DOHH2 (cell line): ENCODE data around the gene NAPG.
"Not testable (repeated sequence)": the region's sequence is repeated elsewhere in the genome, so short reads cannot be mapped to it uniquely, and the experiment has no call there.

Experiments
- CTCF ChIP-seq: fragments of 200-600 bp; sonication (generic); IDR thresholded peaks from one replicate; pipeline ENCODE4 v1.5.1; 2014; ENCODE audit warnings: antibody characterized with exemption, mild to moderate bottlenecking, low read depth, low read length; ENCODE audit not compliant: poor library complexity, severe bottlenecking
- EZH2phosphoT487 ChIP-seq: fragments of 200-600 bp; sonication (generic); IDR thresholded peaks from 2 replicates; pipeline ENCODE4 v1.6.1; 2017; ENCODE audit warnings: borderline replicate concordance, mild to moderate bottlenecking, antibody characterized with exemption, low read length, moderate library complexity, mixed read lengths

GRCh38 chr18:10595917-10596316 lies 70.1 kb downstream of the NAPG start:
- TF ChIP-seq CTCF, EZH2phosphoT487: not testable (repeated sequence)
